Stimulated activated CD4-positive, alpha-beta T cell treated with anti-CD3 and anti-CD28 coated beads, Interleukin-2, amount 100 ng/mL, for 24 hours (primary cell): ENCODE measurements around the gene SYT5.
"Not testable (repeated sequence)": the region's sequence is repeated elsewhere in the genome, so short reads cannot be mapped to it uniquely, and the experiment has no call there.

ENCODE experiments used
- DNase-seq, 2 donors: peaks; one replicate each; pipeline ENCODE4 v3.0.0-alpha.2; 2020

Gene SYT5

GRCh38 chr19:55206664-55207500 lies 26.8 kb upstream of the SYT5 start:
- peak; percentile 54 to 68 for DNase-seq

GRCh38 chr19:55202199-55202598 lies 22.1 kb upstream of the SYT5 start:
- DNase-seq: not testable (repeated sequence)

- no peak for DNase-seq
These were observed 19.6 kb upstream of the SYT5 start for GRCh38 chr19:55199620-55200204.

- DNase-seq: no peak
These were observed 18.6 kb upstream of the SYT5 start for GRCh38 chr19:55198651-55199050.

GRCh38 chr19:55197528-55197927 lies 17.4 kb upstream of the SYT5 start:
- no peak for DNase-seq

GRCh38 chr19:55196803-55197202 lies 16.7 kb upstream of the SYT5 start:
- no peak for DNase-seq

GRCh38 chr19:55193481-55193880 lies 13.4 kb upstream of the SYT5 start:
- no peak for DNase-seq

GRCh38 chr19:55189403-55189835 lies 9.3 kb upstream of the SYT5 start:
- DNase-seq: no peak

GRCh38 chr19:55188625-55189024 lies 8.5 kb upstream of the SYT5 start:
- no peak for DNase-seq

- DNase-seq: no peak
These were observed 6.0 kb upstream of the SYT5 start for GRCh38 chr19:55186080-55186479.

- no peak for DNase-seq
These were observed 1.7 kb upstream of the SYT5 start for GRCh38 chr19:55181740-55182139.

GRCh38 chr19:55178781-55179599 lies 1.1 kb downstream of the SYT5 start:
- peak; percentile 88 to 91 for DNase-seq

- DNase-seq: no peak
These were observed 4.0 kb downstream of the SYT5 start for GRCh38 chr19:55176076-55176475.

GRCh38 chr19:55175117-55175867 lies 4.8 kb downstream of the SYT5 start:
- DNase-seq: no peak

- no peak for DNase-seq
These were observed 5.5 kb downstream of the SYT5 start for GRCh38 chr19:55174425-55175116.

- peak; percentile 43 to 70 for DNase-seq
These were observed 6.2 kb downstream of the SYT5 start for GRCh38 chr19:55173714-55174409.

GRCh38 chr19:55173186-55173713 lies 6.8 kb downstream of the SYT5 start:
- no peak for DNase-seq

- no peak for DNase-seq
These were observed 7.3 kb downstream of the SYT5 start for GRCh38 chr19:55172741-55173140.

GRCh38 chr19:55172318-55172717 lies 7.8 kb downstream of the SYT5 start:
- DNase-seq: not testable (repeated sequence)

GRCh38 chr19:55171440-55171839 lies 8.6 kb downstream of the SYT5 start:
- no peak for DNase-seq

GRCh38 chr19:55169136-55169535 lies 11.0 kb downstream of the SYT5 start:
- DNase-seq: no peak
